IPS DF 6.9 (cell line): ENCODE results near the gene C2CD2L.
A peak's percentile ranks its signal among the peaks of the same experiment; 100 is the strongest.

Experiments
- DNase-seq: peaks from one replicate; pipeline ENCODE4 v3.0.0-alpha.2; 2013; ENCODE audit warnings: low read depth, low spot score
- H3K27ac ChIP-seq: one replicate; pipeline ENCODE4 v1.5.1; 2013; ENCODE audit warnings: low read length, control low read depth
- H3K27me3 ChIP-seq: 2 replicates; pipeline ENCODE4 v1.6.1; 2013; ENCODE audit warnings: mild to moderate bottlenecking, low read length; ENCODE audit not compliant: control insufficient read depth, insufficient read depth
- H3K36me3 ChIP-seq: 2 replicates; pipeline ENCODE4 v1.6.1; 2013; ENCODE audit warnings: low read length; ENCODE audit not compliant: control insufficient read depth, insufficient read depth
- H3K4me1 ChIP-seq: 2 replicates; pipeline ENCODE4 v1.6.1; 2013; ENCODE audit warnings: low read length; ENCODE audit not compliant: control insufficient read depth, insufficient read depth
- H3K4me3 ChIP-seq: 2 replicates; pipeline ENCODE4 v1.5.1; 2013; ENCODE audit warnings: mild to moderate bottlenecking, low read length
- H3K9me3 ChIP-seq: 2 replicates; pipeline ENCODE4 v1.6.1; 2013; ENCODE audit warnings: low read length, inconsistent platforms; ENCODE audit not compliant: control insufficient read depth, insufficient read depth
- WGBS: extraction: QIAGEN DNeasy Blood & Tissue Kit; methylation state at CpG from one replicate; pipeline ENCODE4 v1.1.7; 2013; ENCODE audit warnings: mixed read lengths, missing lambda C conversion rate; ENCODE audit not compliant: insufficient read length, insufficient coverage; 5-methylcytosine and 5-hydroxymethylcytosine counted together

C2CD2L gene

GRCh38 chr11:119115484-119116234, 8.5 kb downstream of the C2CD2L start:
- Histone ChIP-seq H3K4me1 (no peaks in the 10 kb centered on the region), H3K27ac (no peak overlapping the region), H3K36me3 (no peaks in the 10 kb centered on the region; the same call in 1 of the 2 replicates), H3K4me3 (no peak overlapping the region), H3K27me3 (no peaks in the 10 kb centered on the region), H3K9me3 (no peaks in the 10 kb centered on the region)
- no CpG with 5 or more reads among the region's 24 CpGs for WGBS
- DNase-seq: no peak

GRCh38 chr11:119116235-119116594, 9.1 kb downstream of the C2CD2L start:
- no peak for DNase-seq
- no CpG with 5 or more reads among the region's 10 CpGs for WGBS
- H3K4me3 ChIP-seq: no peak overlapping the region
- no peaks in the 10 kb centered on the region for H3K9me3 ChIP-seq
- H3K27ac ChIP-seq: no peak overlapping the region
- H3K27me3 ChIP-seq: no peaks in the 10 kb centered on the region
- H3K36me3 ChIP-seq: no peaks in the 10 kb centered on the region; the same call in 1 of the 2 replicates
- H3K4me1 ChIP-seq: no peaks in the 10 kb centered on the region

DNA sequence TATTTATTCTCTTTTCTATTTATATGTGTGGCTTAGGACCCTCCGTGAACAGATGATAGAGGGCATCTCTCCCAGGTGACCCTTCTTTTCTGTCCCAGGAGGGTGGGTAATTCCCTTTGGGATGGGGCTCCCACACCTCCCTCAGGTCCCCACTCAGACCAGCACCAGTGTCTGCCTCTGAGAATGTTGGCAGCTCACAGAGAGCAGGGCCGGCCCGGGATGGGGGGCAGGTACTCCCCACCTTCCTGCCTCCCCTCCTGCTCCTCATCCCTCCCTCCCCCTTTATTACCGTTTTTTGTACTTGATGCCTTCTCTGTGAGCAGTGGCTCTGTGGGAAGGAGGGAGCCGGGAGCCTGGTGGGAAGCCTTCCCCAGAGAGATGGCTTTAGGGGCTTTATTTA, 9.5 kb downstream of the C2CD2L start:
- H3K27me3 ChIP-seq: no peaks in the 10 kb centered on the region
- H3K4me3 ChIP-seq: no peak overlapping the region
- no peaks in the 10 kb centered on the region for H3K4me1 ChIP-seq
- WGBS: no CpG with 5 or more reads among the region's 5 CpGs
- no peak overlapping the region for H3K27ac ChIP-seq
- no peak for DNase-seq
- no peaks in the 10 kb centered on the region for H3K36me3 ChIP-seq
- H3K9me3 ChIP-seq: no peaks in the 10 kb centered on the region

GRCh38 chr11:119117004-119117706, 10.0 kb downstream of the C2CD2L start:
- H3K27me3 ChIP-seq: no peaks in the 10 kb centered on the region
- no peak overlapping the region for H3K4me3 ChIP-seq
- no peak overlapping the region for H3K27ac ChIP-seq
- H3K4me1 ChIP-seq: no peaks in the 10 kb centered on the region
- no peak for DNase-seq
- no CpG with 5 or more reads among the region's 3 CpGs for WGBS
- H3K36me3 ChIP-seq: no peaks in the 10 kb centered on the region
- H3K9me3 ChIP-seq: no peaks in the 10 kb centered on the region

DNA sequence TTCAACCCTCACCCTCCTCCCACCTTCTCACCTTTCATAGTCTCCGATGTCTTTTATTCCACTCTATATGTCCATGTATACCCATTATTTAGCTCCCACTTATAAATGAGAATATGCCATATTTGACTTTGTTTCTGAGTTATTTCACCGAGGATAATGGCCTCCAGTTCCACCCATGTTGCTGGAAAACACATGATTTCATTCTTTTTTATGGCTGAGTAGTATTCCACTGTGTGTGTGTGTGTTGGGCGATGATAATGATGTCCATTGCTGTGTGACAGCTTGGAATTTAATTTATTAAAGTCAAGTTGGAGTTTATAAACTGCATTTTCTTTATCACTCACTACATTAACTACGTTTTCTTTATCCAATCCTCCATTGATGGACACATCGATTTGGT, 11.1 kb downstream of the C2CD2L start:
- H3K4me3 ChIP-seq: no peak overlapping the region
- no peaks in the 10 kb centered on the region for H3K4me1 ChIP-seq
- WGBS: no CpG with 5 or more reads among the region's 5 CpGs

GRCh38 chr11:119118946-119119345, 11.8 kb downstream of the C2CD2L start:
- no peaks in the 10 kb centered on the region for H3K36me3 ChIP-seq
- no peaks in the 10 kb centered on the region for H3K4me1 ChIP-seq
- no peak for DNase-seq
- H3K9me3 ChIP-seq: no peaks in the 10 kb centered on the region
- H3K4me3 ChIP-seq: no peak overlapping the region
- H3K27ac ChIP-seq: no peak overlapping the region
- no CpG with 5 or more reads among the region's 1 CpG for WGBS
- H3K27me3 ChIP-seq: no peaks in the 10 kb centered on the region

More for the DNA sequence above, 11.1 kb downstream of the C2CD2L start:
- DNase-seq: no peak
- no peaks in the 10 kb centered on the region for H3K36me3 ChIP-seq
- no peak overlapping the region for H3K27ac ChIP-seq
- no peaks in the 10 kb centered on the region for H3K9me3 ChIP-seq
- no peaks in the 10 kb centered on the region for H3K27me3 ChIP-seq

DNA sequence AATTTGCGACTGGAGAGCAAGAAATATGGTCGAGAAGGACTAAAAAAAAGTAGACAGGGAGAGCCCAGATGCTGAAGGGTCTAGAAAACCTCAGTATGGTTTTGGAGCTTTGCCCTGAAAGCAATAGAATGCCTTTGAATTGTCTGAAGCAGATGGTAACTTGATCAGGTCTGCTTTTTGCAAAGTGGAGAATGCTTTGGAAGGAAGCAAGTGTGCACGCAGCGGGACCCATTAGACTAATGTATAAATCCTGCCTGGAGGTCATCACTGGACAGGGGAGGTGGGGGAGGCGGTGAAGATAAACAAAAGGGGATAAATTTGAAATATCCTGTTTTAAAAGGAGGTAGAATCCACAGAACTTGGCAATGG, 13.5 kb downstream of the C2CD2L start:
- no CpG with 5 or more reads among the region's 5 CpGs for WGBS
- H3K27ac ChIP-seq: no peak overlapping the region

DNA sequence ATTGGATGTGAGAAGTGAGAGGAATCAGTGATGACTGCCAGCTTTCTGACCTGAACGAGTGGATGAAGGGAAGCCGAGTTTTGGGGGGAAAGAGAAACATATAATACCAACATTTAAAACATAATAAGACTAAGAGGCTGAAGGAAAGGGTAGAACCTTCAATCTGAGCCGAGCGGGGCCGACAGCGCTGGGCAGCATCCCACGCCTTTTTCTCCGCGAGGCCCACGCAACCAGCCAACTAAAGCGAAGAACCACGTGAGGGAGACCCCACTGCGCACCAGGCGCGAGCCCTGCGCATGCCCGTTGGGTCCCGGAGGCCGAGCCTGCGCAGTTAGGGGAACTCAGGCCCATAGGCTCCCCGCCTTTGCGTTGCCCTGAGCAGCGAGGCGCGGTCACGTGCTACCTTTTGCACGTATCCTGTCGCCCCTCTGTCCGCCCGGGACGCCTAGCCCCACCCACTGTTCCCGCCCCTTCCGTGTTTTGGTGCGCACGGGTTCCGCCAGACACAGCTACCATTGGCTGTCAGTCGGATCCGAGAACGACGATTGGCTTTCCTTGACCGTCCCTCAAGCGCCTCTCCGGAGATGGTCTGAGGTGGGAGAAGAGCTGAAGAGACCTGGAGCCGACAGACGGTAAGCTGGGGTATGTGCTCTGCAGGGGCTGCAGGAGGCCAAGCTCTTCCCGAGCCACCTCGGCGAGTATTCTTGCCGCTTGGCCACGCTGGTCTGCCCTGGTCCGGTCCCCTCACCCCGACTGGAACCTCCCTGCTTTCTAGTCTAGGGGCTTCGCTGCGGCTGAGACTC, 14.1 kb downstream of the C2CD2L start, which contains the start of gene HINFP:
HINFP (plus strand) TSS at position 573 of the 803 bp plus-strand sequence. CDS start 5,365 bp downstream, outside the sequence.
- WGBS: no CpG with 5 or more reads among the region's 54 CpGs
- Histone ChIP-seq H3K27ac (no peak within 1 kb of the TSS), H3K27me3 (no peaks in the 10 kb centered on the region), H3K9me3 (no peaks in the 10 kb centered on the region), H3K4me1 (no peaks in the 10 kb centered on the region), H3K36me3 (no peaks in the 10 kb centered on the region), H3K4me3 (peak within 1 kb of the TSS; percentile 94)
- DNase-seq: peak; percentile 99

More for the DNA sequence above, 13.5 kb downstream of the C2CD2L start:
- Histone ChIP-seq H3K27me3 (no peaks in the 10 kb centered on the region), H3K9me3 (no peaks in the 10 kb centered on the region), H3K4me1 (no peaks in the 10 kb centered on the region), H3K4me3 (peak overlapping the region; percentile 52; the same call in 1 of the 2 replicates), H3K36me3 (no peaks in the 10 kb centered on the region)
- no peak for DNase-seq

DNA sequence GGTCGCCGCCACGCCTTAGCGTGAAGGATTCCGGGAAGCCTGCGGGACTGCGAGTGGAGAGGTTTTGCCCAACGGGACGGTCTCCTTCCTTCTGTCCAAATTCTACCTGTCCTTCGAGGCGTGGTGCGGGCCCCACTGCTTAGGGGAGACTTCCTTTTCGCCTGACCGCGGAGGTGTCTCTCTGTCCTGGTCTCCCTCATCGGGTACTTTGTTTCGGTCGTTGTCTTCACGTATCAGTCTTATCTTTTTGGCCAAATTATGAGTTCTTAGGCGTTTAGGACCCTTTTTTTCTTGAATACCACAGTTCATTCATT, 14.6 kb downstream of the C2CD2L start:
- Histone ChIP-seq H3K4me1 (no peaks in the 10 kb centered on the region), H3K36me3 (no peaks in the 10 kb centered on the region), H3K27me3 (no peaks in the 10 kb centered on the region), H3K9me3 (no peaks in the 10 kb centered on the region), H3K27ac (no peak overlapping the region), H3K4me3 (peak overlapping the region; percentile 94)
- DNase-seq: no peak
- WGBS: no CpG with 5 or more reads among the region's 20 CpGs

- no peaks in the 10 kb centered on the region for H3K27me3 ChIP-seq
- no peak overlapping the region for H3K4me3 ChIP-seq
- no peaks in the 10 kb centered on the region for H3K9me3 ChIP-seq
- H3K4me1 ChIP-seq: no peaks in the 10 kb centered on the region
- peaks cover 3% of the 10 kb centered on the region; the same call in 1 of the 2 replicates for H3K36me3 ChIP-seq
- H3K27ac ChIP-seq: no peak overlapping the region
- WGBS: no CpG with 5 or more reads among the region's 6 CpGs
- no peak for DNase-seq
Measured at GRCh38 chr11:119125821-119126220, 18.7 kb downstream of the C2CD2L start.
